Lower leg skin (tissue), 3 donors: Measurements from ENCODE around the gene SCN3A.

Experiments
- CTCF ChIP-seq, 3 donors: fragments of 450-650 bp; IDR thresholded peaks; one replicate each; pipeline ENCODE4 v1.5.1; 2016; ENCODE audit warnings: antibody characterized with exemption in 3 of 3, mild to moderate bottlenecking in 3 of 3, moderate library complexity in 2 of 3
- POLR2A ChIP-seq, 2 donors: fragments of 450-650 bp; IDR thresholded peaks; one replicate each; pipeline ENCODE4 v1.6.1; 2016 to 2017; ENCODE audit warnings: antibody characterized with exemption in 2 of 2, mild to moderate bottlenecking in 1 of 2, moderate library complexity in 1 of 2

GRCh38 chr2:165069151-165069550, 134.7 kb downstream of the SCN3A start:
- TF ChIP-seq POLR2A (IDR thresholded peaks at IDR 0.05) (no peak), CTCF (IDR thresholded peaks at IDR 0.05) (no peak)
